PFSK-1 (cell line): ENCODE measurements around the gene RASL11A.

Experiments used
- FOXP2 ChIP-seq: optimal IDR thresholded peaks from 2 replicates; pipeline ENCODE3; 2011; ENCODE audit warnings: borderline replicate concordance, control low read depth, inconsistent platforms; ENCODE audit not compliant: insufficient read depth; ENCODE audit errors: extremely low read length, extremely low read depth
- POLR2AphosphoS5 ChIP-seq: IDR thresholded peaks from 2 replicates; pipeline ENCODE4 v1.6.1; 2012; ENCODE audit warnings: low read depth, mild to moderate bottlenecking, control low read depth, low read length, moderate library complexity
- SIN3A ChIP-seq: IDR thresholded peaks from 2 replicates; pipeline ENCODE4 v1.6.1; 2012; ENCODE audit warnings: mild to moderate bottlenecking, low read length, moderate library complexity, borderline replicate concordance; ENCODE audit not compliant: insufficient read depth
- TAF1 ChIP-seq: IDR thresholded peaks from 2 replicates; pipeline ENCODE4 v1.6.1; 2012; ENCODE audit warnings: low read length, control low read depth, borderline replicate concordance; ENCODE audit not compliant: insufficient read depth
- TF ChIP-seq, protein P1 (sequence below), 2 experiments: IDR thresholded peaks; 2 replicates each; pipeline versions ENCODE4 v1.6.1 to v1.8.0; 2011 to 2012; ENCODE audit warnings: low read depth in 2 of 2, low read length in 2 of 2, control low read depth in 1 of 2, inconsistent platforms in 1 of 2, mild to moderate bottlenecking in 1 of 2, moderate library complexity in 1 of 2; ENCODE audit not compliant: insufficient read depth in 1 of 2

- TF ChIP-seq POLR2AphosphoS5 (no peak), TAF1 (no peak), SIN3A (no peak), FOXP2 (no peak)
- TF ChIP-seq, protein P1, sequence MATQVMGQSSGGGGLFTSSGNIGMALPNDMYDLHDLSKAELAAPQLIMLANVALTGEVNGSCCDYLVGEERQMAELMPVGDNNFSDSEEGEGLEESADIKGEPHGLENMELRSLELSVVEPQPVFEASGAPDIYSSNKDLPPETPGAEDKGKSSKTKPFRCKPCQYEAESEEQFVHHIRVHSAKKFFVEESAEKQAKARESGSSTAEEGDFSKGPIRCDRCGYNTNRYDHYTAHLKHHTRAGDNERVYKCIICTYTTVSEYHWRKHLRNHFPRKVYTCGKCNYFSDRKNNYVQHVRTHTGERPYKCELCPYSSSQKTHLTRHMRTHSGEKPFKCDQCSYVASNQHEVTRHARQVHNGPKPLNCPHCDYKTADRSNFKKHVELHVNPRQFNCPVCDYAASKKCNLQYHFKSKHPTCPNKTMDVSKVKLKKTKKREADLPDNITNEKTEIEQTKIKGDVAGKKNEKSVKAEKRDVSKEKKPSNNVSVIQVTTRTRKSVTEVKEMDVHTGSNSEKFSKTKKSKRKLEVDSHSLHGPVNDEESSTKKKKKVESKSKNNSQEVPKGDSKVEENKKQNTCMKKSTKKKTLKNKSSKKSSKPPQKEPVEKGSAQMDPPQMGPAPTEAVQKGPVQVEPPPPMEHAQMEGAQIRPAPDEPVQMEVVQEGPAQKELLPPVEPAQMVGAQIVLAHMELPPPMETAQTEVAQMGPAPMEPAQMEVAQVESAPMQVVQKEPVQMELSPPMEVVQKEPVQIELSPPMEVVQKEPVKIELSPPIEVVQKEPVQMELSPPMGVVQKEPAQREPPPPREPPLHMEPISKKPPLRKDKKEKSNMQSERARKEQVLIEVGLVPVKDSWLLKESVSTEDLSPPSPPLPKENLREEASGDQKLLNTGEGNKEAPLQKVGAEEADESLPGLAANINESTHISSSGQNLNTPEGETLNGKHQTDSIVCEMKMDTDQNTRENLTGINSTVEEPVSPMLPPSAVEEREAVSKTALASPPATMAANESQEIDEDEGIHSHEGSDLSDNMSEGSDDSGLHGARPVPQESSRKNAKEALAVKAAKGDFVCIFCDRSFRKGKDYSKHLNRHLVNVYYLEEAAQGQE (IDR thresholded peaks at IDR 0.05; ENCODE audit: insufficient read depth in 1 of 2, low read depth in 2 of 2, low read length in 2 of 2) = no peak
Observed at GRCh38 chr13:27257233-27257568, 13.4 kb upstream of the RASL11A start.
